Jurkat, Clone E6-1 (cell line): Measurements from ENCODE around the gene ATP13A2.

Experiments
- DNase-seq: peaks from one replicate; pipeline ENCODE4 v3.0.0-alpha.2; 2011; ENCODE audit warnings: low read depth, low spot score
- H3K4me3 ChIP-seq: 2 replicates; pipeline ENCODE4 v1.5.1; 2011; ENCODE audit warnings: mild to moderate bottlenecking, low read length, control low read depth, moderate library complexity

The ATP13A2 gene

GRCh38 chr1:17039522-17039921 is 27.8 kb upstream of the ATP13A2 start:
- H3K4me3 ChIP-seq, result no peak overlapping the region
- no peak for DNase-seq

- H3K4me3 ChIP-seq, result no peak overlapping the region
Measured at GRCh38 chr1:17033481-17033880, 21.8 kb upstream of the ATP13A2 start.

GRCh38 chr1:17032741-17033140 is 21.0 kb upstream of the ATP13A2 start:
- DNase-seq, result no peak
- H3K4me3 ChIP-seq, result no peak overlapping the region

More at GRCh38 chr1:17033481-17033880, 21.8 kb upstream of the ATP13A2 start:
- no peak for DNase-seq

- H3K4me3 ChIP-seq, result no peak overlapping the region
- DNase-seq, result no peak
Measured at GRCh38 chr1:17031436-17031835, 19.7 kb upstream of the ATP13A2 start.

GRCh38 chr1:17030206-17030605 is 18.5 kb upstream of the ATP13A2 start:
- no peak for DNase-seq
- no peak overlapping the region for H3K4me3 ChIP-seq

GRCh38 chr1:17028662-17029188 is 17.0 kb upstream of the ATP13A2 start:
- no peak for DNase-seq
- no peak overlapping the region for H3K4me3 ChIP-seq

GRCh38 chr1:17027900-17028299 is 16.2 kb upstream of the ATP13A2 start:
- H3K4me3 ChIP-seq, result no peak overlapping the region
- no peak for DNase-seq

- H3K4me3 ChIP-seq, result no peak overlapping the region
- no peak for DNase-seq
Measured at GRCh38 chr1:17027403-17027802, 15.7 kb upstream of the ATP13A2 start.

GRCh38 chr1:17024721-17025120 is 13.0 kb upstream of the ATP13A2 start:
- DNase-seq, result no peak
- no peak overlapping the region for H3K4me3 ChIP-seq

GRCh38 chr1:17023573-17023972 is 11.8 kb upstream of the ATP13A2 start:
- no peak for DNase-seq
- H3K4me3 ChIP-seq, result no peak overlapping the region

- no peak for DNase-seq
- H3K4me3 ChIP-seq, result no peak overlapping the region
Measured at GRCh38 chr1:17023102-17023501, 11.4 kb upstream of the ATP13A2 start.

GRCh38 chr1:17021896-17022295 is 10.2 kb upstream of the ATP13A2 start:
- no peak for DNase-seq
- H3K4me3 ChIP-seq, result no peak overlapping the region

- H3K4me3 ChIP-seq, result no peak overlapping the region
- no peak for DNase-seq
Measured at GRCh38 chr1:17020502-17020901, 8.8 kb upstream of the ATP13A2 start.

GRCh38 chr1:17018849-17019248 is 7.1 kb upstream of the ATP13A2 start:
- no peak for DNase-seq
- no peak overlapping the region for H3K4me3 ChIP-seq

GRCh38 chr1:17017435-17017834 is 5.7 kb upstream of the ATP13A2 start:
- DNase-seq, result no peak
- H3K4me3 ChIP-seq, result no peak overlapping the region

GRCh38 chr1:17016317-17016661 is 4.6 kb upstream of the ATP13A2 start:
- DNase-seq, result no peak
- no peak overlapping the region for H3K4me3 ChIP-seq

GRCh38 chr1:17014671-17015567 is 3.2 kb upstream of the ATP13A2 start:
- DNase-seq, result no peak
- no peak overlapping the region for H3K4me3 ChIP-seq

GRCh38 chr1:17013491-17014320 is 2.0 kb upstream of the ATP13A2 start:
- DNase-seq, result peak; percentile 16

GRCh38 chr1:17012775-17013490 is 1.2 kb upstream of the ATP13A2 start:
- no peak overlapping the region for H3K4me3 ChIP-seq
- DNase-seq, result no peak

More at GRCh38 chr1:17013491-17014320, 2.0 kb upstream of the ATP13A2 start:
- no peak overlapping the region for H3K4me3 ChIP-seq
